Pulmonary artery endothelial cell (primary cell): ENCODE results near the gene REM2. TPM values are rescaled to one million over a fixed set of nuclear protein-coding genes. Genes with fewer than 3 reads are reported as not detected.

ENCODE experiments used
- DNase-seq: peaks from one replicate; pipeline ENCODE4 v3.0.0-alpha.2; 2011; ENCODE audit warnings: low read depth, low spot score
- total RNA-seq: library from RNA; depleted of rRNA; stranded (reverse); fragments of >200 nt; gene quantifications from 2 replicates; pipeline ENCODE4 v1.2.3, GENCODE V29; 2014

The REM2 gene
- total RNA-seq, 1 donor from 2014 or later = under 0.01 TPM

DNA sequence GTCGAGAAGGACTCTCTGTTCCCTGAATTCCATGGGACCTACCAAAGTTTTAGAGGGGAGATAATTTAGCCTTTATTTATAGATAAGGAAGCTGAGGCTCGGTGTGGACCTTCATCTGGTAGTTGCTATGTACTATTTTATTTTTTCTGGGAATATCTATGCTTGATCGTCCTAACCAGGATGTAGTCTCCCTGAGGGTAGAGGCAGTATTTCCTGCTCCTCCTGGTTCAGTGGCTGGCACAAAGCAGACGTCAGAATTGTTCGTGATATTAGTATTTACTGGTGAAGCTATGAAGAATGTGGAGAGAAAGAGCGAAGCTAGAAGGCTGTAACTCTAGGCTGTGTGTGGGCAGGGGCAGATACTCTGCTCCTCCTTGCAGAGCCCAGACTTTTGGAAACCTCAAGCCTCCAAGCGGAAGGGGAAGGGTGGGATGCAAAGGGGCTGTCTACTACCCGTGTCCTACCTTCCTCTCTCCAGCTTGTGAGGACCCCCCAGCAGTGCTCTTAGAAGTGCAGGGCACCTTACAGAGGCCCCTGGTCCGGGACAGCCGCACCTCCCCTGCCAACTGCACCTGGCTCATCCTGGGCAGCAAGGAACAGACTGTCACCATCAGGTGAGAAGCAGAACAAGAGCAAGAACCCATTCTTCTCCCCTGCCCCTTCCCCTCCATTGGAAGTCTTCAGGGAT is 10.0 kb upstream of the REM2 start:
- DNase-seq = no peak

DNA sequence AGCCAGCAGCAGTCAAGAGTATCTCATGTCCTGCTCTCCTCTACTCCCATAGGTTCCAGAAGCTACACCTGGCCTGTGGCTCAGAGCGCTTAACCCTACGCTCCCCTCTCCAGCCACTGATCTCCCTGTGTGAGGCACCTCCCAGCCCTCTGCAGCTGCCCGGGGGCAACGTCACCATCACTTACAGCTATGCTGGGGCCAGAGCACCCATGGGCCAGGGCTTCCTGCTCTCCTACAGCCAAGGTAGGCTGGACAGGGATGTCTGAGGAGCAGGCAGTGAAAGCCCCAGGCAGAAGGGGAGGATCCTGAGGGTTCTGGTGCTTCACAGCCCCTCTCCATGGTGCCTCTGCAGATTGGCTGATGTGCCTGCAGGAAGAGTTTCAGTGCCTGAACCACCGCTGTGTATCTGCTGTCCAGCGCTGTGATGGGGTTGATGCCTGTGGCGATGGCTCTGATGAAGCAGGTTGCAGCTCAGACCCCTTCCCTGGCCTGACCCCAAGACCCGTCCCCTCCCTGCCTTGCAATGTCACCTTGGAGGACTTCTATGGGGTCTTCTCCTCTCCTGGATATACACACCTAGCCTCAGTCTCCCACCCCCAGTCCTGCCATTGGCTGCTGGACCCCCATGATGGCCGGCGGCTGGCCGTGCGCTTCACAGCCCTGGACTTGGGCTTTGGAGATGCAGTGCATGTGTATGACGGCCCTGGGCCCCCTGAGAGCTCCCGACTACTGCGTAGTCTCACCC is 7.8 kb upstream of the REM2 start:
- no peak for DNase-seq

DNA sequence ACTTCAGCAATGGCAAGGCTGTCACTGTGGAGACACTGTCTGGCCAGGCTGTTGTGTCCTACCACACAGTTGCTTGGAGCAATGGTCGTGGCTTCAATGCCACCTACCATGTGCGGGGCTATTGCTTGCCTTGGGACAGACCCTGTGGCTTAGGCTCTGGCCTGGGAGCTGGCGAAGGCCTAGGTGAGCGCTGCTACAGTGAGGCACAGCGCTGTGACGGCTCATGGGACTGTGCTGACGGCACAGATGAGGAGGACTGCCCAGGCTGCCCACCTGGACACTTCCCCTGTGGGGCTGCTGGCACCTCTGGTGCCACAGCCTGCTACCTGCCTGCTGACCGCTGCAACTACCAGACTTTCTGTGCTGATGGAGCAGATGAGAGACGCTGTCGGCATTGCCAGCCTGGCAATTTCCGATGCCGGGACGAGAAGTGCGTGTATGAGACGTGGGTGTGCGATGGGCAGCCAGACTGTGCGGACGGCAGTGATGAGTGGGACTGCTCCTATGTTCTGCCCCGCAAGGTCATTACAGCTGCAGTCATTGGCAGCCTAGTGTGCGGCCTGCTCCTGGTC is 7.2 kb upstream of the REM2 start:
- no peak for DNase-seq

DNA sequence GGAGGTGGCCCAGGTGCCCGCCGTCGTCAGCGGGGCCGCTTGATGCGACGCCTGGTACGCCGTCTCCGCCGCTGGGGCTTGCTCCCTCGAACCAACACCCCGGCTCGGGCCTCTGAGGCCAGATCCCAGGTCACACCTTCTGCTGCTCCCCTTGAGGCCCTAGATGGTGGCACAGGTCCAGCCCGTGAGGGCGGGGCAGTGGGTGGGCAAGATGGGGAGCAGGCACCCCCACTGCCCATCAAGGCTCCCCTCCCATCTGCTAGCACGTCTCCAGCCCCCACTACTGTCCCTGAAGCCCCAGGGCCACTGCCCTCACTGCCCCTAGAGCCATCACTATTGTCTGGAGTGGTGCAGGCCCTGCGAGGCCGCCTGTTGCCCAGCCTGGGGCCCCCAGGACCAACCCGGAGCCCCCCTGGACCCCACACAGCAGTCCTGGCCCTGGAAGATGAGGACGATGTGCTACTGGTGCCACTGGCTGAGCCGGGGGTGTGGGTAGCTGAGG is 6.0 kb upstream of the REM2 start:
- DNase-seq = no peak

DNA sequence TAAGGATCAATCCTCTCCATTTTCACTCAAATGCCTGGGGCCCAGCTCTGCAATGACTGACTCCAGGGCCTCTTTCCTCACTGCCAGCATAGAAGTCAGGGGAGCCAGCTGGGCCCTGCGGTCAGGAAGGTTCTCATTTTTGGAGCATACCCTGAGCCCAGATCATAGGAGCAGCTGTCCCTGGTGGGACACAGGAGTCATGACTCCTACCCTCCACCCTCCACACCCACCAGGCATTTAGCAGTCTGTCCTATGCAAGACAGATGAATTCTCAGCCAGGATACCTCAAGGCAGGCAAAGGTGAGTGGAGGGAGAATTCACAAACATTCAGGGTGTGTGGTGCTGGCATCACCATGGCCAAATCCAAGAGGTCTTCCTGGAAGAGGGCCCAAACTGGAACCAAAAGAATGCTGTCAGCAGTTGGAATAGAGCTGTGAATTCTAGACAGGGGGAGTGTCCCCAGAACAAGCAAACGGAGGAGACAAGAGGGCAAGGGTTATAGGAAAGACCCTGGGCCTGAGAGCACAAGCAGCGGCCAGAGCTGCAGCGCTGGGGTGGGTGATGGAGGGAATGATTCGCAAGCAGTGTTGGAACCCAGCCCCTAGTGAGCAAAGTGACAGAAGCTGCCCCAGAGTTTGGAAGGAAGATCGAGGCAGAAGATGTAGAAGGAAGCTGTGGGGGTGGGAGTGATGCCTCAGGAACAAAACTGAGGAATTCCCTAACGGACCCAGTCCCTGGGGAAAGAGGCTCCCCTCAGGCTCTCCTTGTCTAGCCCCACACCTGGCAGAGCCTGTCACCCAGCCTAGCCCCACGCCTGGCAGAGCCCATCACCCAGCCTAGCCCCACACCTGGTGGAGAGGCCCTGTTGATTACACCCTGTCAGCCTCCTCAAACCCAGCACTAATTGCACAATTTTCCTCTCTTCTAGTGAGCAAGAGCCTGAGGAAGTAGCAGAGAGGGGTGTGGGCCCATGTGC is 4.5 kb upstream of the REM2 start:
- no peak for DNase-seq

DNA sequence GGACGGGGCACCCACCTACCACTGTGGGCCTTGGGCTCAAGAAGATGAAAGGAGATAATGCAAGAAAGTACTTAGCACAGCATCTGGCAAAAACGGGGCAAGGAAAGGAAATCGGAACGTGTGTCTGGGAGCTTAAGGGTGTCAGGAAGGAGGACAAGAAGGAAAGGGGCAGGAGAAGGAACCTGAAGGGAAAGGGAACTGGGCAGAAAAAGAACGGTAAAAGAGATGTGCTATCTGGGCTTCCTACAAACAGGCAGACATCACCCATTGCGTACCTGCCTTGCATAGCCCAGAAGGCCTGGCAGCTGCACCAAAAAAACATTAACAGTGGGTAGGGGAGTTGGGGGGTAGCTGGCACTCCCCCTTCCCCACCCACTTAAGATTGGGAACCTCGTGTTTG is 958 bp upstream of the REM2 start:
- DNase-seq = no peak

- no peak for DNase-seq
Measured at GRCh38 chr14:22882529-22883172, 371 bp upstream of the REM2 start.

- no peak for DNase-seq
Measured at GRCh38 chr14:22884076-22884737, 1.2 kb downstream of the REM2 start.

- no peak for DNase-seq
Measured at GRCh38 chr14:22884738-22885523, 1.9 kb downstream of the REM2 start.

DNA sequence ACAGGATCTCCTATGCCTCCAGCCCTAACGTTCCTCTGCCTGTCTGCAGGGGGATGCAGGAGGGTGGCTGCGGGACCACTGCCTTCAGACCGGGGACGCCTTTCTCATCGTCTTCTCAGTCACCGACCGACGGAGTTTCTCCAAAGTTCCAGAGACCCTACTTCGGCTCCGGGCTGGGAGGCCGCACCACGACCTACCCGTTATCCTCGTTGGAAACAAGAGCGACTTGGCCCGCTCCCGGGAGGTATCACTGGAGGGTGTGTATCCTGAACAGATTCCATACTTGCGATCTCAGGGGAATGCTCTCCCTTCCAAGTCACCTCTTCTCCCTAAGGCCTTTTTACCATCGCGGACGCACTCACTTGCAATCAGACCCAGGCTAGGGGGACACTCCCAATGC is 3.0 kb downstream of the REM2 start:
- DNase-seq = no peak

DNA sequence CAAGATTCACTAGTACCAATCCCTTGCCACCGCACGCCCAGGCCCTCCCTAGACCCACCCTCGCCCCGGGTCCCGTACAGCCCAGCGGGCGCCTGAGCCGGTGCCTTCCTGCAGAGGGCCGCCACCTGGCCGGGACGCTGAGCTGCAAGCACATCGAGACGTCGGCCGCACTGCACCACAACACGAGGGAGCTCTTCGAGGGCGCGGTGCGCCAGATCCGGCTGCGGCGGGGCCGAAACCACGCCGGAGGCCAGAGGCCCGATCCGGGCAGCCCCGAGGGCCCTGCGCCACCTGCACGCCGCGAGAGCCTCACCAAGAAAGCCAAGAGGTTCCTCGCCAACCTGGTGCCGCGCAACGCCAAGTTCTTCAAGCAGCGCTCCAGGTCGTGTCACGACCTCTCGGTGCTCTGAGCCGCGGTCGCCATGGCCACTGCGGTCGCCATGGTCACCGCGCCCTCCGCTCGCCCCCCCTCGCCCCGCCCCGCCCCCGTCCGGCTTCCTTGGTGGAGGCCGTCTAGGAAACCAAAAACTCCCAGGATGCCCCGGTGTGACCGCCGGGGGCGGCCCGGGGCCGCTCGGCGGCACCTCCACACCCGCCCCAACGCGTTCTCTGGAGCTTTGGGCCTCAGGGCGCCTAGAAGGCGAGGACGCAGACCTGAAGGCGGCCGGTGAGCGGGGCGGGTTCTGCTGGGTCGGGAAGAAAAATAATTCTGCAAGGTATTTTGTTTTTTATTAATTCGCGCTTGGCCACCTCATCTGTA is 3.7 kb downstream of the REM2 start:
- DNase-seq = no peak

DNA sequence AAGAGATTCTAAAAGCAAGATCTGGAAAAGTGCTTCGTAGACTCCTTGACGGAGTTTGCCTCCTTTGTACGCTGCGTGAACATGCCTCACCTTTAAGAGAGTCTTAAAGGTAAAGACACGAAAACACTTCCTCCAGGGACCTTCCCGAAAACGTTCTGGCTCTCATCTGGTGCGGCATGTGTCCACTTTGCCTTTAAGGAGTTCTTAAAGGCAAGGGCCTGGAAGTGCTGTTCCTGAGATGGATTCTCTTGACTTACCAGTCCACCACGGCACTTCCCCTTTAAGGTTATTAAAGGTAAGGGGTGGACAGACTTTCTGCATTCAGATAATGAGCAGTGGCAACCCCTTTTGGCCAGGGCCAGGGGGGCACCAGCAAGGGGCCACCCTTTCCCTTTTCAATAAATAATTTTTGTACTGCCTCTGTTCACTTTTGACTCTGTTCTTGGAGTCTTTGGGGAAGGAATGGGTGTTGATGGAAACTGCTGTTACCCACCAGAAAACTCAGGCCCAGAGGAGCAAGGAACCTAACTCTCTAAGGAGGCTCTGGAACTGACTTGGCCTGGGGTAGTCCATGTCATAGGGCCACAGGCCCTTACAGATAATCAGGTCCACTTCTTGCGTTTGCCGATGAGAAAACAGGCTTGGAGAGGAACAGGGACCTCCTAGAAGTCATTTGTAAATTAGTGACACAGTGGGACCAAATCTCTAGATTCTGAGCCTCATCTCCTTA is 4.4 kb downstream of the REM2 start:
- DNase-seq = no peak

DNA sequence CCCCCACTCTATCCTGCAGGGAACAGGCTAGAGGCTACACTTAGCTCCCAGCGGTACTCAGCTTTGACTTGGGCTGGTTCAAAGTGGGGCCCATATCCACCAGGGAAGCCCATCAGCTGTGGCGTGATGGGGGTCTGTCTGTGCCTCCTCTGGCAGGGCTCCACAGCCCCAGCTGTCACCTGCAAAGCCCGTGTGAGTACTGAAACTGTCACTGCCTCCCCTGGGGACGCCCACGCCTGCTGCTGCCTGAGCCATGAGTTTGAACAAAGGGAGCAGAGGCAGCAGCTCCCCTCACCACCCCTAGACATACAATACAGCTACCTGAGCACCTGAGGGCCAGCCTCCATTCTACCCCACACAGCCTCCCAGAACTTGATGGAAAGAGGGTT is 5.0 kb downstream of the REM2 start:
- DNase-seq = no peak

- DNase-seq = no peak
Measured at GRCh38 chr14:22888662-22889061, 5.6 kb downstream of the REM2 start.

- no peak for DNase-seq
Measured at GRCh38 chr14:22890416-22890815, 7.4 kb downstream of the REM2 start.

DNA sequence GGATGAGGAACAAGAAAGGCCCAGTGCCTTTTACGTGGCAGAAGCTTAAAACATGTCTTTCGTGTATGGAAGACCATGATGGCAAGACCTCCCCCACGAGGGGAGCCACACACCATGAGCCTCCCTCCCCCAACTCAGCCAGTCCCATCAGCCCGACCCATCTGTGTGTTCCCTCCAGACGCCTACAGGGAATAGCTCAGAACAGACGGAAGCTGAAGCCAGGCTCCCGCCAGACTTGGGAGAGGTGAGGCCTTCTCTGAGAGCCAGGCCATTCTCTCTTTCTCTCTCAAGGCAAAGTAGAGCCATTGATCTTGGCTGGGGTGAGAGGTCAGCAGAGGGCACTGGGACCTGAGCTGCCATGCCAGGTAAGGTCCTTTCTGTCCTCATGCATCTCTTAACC is 9.5 kb downstream of the REM2 start:
- DNase-seq = no peak

DNA sequence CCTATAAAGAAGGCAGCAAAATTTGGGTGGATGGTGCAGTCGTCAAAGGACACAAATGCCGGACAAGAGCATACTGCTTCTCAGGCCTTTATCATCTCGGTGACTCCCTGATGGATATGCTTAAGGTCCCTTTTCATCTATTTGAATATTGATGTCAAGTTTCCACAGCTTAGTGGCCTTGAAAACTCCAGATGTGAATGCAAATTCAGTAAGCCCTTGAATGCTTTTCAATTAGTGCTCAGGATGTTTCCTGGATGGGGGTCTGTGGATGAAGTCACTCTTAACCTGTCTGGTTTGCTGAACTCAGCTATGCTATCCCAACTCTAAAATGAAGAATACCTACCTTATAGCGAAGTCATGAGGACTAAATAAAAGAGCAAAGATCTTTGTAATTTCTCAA is 10.7 kb downstream of the REM2 start:
- no peak for DNase-seq

DNA sequence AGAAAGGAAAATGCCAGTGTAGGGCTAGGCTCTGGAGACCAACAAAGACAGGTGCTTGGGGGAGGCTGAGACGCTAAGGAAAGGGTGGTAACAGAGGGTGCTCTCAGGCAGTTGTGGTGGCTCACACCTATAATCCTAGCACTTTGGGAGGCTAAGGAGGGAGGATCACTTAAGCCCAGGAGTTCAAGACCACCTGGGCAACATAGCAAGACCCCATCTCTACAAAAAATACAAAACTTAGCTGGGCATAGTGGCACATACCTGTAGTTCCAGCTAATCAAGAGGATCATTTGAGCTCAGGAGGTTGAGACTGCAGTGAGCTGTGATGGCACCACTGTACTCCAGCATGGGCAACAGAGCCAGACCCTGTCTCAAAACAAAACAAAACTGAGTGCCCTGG is 12.4 kb downstream of the REM2 start:
- DNase-seq = no peak
